ENCODE measurements around the gene MPG. TPM values are rescaled to one million over a fixed set of nuclear protein-coding genes. Genes with fewer than 3 reads are reported as not detected.

Gene MPG
- total RNA-seq, 1 donor from 2014 or later = 31.2 TPM

DNA sequence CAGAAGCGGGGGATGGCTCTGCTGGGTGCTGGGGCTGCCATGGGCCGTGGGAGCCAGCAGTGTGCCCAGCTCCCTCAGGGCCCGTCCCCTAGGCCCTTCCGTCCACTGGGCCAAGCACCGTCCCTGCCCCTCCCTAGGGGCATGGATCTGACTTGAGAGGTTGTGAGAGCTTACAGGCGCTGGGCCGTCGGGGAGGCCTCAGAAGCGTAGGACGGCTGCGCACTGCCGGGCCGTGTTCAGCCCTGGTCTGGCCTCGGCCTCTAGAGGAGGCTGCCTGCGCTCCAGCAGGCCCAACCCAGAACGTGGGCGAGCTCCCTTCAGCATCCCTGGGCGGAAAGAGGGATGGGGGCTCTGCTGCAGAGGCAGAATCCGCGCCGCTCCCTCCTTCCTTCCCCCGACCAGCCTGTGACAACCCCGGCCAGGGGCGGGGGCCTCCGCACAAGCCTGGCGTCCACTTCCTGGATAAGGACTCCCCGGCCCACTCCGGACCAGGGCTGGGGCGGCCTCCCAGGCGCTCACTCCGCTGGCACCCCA lies 685 bp upstream of the MPG start:
- peak; percentile 33 for ATAC-seq
- peak; percentile 77 for DNase-seq
- intact Hi-C loops (cut with micrococcal nuclease) = no loop called here

DNA sequence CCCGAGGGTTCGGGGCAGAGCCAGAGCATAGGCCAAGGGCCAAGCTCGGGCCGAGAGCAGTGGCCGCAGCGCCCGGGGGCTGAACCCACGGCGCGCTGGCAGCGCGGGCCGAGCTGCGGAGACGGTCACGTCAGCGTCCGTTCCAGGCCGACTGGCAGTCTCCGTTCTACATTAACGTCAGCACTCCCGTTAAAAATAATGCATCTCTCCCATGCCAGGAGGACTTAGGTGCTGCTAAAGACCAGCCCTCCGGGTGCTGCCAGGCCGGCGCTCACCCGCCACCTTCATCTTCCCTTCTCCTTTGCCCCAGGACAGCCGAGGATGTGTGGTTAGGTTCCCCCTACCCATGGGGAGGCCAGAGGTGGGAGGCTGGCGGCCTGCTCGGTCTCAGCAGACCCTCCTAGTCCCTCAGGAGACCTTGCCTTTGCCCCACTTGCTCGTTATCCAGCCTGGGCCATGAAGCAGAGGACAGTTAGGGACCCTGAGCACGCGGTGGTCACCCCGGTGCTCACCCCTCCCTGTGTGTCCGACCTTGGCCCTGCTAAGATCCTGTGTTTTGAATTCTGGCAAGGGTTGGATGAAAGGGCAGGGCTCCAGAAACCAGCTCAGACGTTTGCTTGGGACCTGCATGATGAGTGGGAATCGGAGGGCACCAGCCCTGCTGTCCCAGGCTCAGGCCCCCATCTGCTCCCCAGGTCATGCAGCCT lies 572 bp downstream of the MPG start:
- intact Hi-C loops (cut with micrococcal nuclease) = no loop called here
- peak; percentile 76 for DNase-seq
- ATAC-seq = peak; percentile 4

DNA sequence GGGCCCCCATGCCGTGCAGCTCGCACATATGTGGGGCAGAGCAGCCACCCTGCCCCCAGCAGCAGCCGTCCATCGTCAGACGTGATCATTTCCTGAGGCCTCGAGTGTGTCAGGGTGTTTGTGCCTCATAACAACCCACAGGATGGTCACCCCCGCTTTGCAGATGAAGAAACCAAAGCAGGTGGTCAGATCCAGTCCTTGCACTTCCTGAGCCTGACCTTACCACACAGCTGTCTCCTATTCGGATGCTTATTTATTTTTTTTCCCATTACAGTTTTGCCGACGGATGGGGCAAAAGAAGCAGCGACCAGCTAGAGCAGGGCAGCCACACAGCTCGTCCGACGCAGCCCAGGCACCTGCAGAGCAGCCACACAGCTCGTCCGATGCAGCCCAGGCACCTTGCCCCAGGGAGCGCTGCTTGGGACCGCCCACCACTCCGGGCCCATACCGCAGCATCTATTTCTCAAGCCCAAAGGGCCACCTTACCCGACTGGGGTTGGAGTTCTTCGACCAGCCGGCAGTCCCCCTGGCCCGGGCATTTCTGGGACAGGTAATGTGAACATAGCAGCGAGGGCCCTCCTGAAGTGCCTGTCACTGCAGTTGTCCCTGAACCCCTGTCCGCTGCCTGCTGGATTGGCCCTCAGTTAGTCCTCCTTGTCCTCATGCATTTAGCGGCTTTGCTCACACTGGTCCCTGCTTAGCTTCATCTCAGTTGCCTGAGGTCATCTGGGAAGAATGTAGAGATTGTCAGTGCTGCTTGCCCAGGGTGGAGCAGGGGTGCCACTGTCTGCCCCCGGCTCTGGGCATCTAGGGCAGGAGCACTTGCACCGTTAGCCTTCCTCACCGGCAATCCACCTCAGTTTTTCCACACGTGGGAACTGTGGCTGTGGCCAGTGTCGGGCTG lies 1.4 kb downstream of the MPG start:
- DNase-seq (no peak), ATAC-seq (no peak)
- intact Hi-C loops (cut with micrococcal nuclease) = no loop called here

DNA sequence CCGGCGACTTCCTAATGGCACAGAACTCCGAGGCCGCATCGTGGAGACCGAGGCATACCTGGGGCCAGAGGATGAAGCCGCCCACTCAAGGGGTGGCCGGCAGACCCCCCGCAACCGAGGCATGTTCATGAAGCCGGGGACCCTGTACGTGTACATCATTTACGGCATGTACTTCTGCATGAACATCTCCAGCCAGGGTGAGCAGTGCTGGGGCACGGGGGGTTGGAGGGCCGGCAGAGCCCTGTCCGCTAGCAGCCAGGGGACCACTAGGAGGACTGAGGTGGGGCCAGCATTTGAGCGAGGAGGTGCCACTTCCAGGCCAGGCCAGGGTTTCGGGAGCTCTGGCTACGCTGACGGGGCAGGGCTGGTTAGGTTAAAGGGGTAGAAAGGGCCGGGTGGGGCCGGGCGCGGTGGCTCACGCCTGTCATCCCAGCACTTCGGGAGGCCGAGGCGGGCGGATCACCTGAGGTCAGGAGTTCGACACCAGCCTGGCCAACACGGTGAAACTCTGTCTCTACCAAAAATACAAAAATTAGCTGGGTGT lies 5.1 kb downstream of the MPG start:
- no peak for ATAC-seq
- no peak for DNase-seq
- intact Hi-C loops (cut with micrococcal nuclease) = no loop called here

DNA sequence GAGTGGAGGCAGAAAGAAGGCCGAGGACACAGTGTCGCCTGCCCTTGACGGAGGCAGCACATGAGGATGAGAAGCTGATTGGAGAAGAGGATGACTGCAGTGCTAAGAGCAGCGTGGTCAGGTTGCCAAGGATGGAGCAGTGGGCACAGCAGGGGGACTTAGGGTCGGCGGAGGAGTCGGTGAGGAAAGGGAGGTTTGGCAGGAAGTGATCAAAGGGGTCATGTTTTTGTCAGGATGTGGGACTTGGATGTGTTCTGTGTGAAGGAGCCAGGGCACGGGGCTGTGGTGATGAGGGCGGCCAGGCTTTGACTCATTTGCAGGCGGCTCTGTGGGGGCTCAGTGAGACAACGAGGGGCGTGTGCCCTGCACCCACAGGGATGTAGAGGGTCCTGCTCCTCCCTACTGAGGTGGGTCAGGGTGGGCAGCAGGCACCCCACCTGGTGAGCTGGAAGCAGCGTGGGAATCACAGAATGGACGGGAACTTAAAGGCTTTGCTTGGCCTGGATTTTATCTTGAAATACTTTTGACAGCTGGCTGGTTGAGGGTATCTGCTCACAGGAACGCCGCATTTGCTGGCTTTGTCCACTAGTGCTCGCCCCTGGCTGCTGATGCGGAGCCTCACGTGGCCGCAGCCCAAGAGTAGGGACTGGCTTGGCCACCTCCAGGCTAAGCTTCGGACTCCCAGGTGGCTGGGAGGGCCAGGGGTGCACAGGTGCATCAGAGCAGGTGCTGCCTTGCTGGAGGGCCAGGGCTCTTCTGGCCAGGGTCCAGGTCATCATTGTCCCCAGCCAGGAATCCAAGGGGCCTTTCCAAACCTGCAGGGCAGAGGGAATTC lies 6.0 kb downstream of the MPG start:
- DNase-seq (no peak), ATAC-seq (peak; percentile 36)
- intact Hi-C loops (cut with micrococcal nuclease) = no loop called here

DNA sequence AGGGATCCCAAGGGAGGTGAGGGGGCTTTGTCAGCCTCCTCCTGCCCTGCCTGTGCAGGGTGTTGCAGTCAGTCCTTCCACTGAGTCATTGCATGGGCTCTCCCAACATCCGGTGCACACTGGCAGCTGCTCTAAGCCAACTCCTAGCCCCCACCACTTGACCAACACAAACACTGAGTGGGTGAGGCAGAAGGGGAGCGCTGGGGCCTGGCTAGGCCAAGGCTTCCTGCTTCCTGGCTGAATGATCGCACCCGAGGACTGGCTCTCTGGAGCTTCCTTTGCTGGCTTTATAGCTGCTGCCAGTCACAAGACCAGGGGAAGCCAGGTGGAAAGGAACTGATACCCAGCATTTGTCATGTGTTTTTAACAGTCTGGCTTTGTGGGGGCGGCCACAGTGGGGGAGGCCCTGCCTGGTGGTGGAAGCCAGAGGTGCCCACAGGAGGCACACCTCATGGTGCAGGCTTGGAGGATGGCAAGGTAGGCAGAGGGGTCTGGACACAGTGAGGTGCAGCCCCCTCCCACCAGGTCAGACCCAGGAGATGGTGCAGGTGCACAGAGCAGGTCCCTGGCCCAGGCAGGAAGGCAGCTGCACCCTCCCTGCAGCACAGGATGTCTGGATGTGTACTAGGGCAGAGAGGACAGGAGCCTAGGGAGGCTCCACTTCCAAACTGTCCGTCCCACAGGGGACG lies 6.8 kb downstream of the MPG start:
- intact Hi-C loops (cut with micrococcal nuclease) = no loop called here
- ATAC-seq (peak; percentile 77), DNase-seq (peak; percentile 69)

DNA sequence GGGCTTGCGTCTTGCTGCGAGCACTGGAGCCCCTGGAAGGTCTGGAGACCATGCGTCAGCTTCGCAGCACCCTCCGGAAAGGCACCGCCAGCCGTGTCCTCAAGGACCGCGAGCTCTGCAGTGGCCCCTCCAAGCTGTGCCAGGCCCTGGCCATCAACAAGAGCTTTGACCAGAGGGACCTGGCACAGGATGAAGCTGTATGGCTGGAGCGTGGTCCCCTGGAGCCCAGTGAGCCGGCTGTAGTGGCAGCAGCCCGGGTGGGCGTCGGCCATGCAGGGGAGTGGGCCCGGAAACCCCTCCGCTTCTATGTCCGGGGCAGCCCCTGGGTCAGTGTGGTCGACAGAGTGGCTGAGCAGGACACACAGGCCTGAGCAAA lies 7.4 kb downstream of the MPG start:
- DNase-seq (peak; percentile 24), ATAC-seq (no peak)
- intact Hi-C loops (cut with micrococcal nuclease) = no loop called here

DNA sequence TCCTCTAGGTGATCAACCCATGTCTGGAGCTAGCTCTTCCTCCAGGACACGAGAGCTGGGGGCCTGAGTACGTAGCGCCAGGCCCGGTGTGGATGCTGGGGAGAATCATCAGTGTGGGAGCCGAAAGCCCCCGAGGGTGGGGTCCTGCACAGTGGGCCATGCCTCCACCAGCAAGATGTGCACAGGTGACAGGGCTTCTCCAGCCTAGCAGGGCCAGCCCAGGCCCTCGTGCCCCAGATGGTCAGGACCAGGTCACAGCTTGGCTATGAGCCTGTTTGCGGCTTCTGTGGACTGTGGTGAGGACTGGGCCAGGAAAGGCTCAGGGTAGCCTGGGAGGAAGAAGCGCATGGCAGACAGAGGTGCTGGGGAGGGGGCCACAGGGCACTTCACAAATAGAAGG lies 7.8 kb downstream of the MPG start:
- DNase-seq (no peak), ATAC-seq (no peak)
- intact Hi-C loops (cut with micrococcal nuclease) = no loop called here

DNA sequence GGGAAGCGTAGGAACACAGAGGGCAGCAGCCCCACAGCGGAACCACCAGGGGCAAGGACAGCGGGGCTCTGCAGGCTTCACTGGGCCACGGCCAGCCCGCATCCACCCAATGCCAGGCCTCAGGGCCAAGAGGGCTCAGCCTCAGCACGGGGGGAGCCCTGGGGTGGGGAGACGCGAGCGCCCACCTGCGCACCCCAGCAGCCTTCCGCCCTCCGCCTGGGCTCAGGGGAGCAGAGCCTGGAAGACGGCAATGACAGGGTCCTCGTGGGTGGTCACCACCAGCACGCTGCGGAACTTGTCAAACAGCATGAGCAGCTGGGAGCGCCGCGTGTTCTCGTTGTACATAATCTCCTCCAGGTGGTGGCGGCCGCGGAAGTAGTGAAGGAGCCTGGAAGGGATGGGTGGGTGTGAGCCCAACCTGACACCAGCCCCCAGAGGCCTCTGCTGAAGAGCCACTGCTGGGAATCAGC lies 8.5 kb downstream of the MPG start:
- DNase-seq (peak; percentile 33), ATAC-seq (no peak)
- intact Hi-C loops (cut with micrococcal nuclease) = no loop called here

DNA sequence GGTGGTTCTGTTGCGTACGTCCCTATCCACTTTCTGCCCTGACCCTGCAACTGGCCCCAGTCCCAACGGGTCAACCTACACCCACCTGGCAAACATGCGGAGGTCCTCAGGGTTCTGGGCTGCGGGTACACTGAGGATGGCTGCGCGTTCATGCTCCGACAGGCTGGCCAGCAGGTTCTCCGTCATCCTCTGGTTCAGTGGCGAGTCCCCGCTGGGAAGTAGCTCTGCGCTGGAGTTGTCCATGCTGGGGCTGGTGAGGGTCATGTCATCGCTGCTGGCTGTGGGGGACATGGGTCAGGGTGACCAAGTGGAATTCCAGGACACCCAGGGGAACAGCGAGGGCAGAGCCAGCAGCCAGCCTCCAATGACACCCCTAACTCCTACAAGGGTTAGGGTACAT lies 10.6 kb downstream of the MPG start:
- intact Hi-C loops (cut with micrococcal nuclease) = no loop called here
- no peak for DNase-seq

DNA sequence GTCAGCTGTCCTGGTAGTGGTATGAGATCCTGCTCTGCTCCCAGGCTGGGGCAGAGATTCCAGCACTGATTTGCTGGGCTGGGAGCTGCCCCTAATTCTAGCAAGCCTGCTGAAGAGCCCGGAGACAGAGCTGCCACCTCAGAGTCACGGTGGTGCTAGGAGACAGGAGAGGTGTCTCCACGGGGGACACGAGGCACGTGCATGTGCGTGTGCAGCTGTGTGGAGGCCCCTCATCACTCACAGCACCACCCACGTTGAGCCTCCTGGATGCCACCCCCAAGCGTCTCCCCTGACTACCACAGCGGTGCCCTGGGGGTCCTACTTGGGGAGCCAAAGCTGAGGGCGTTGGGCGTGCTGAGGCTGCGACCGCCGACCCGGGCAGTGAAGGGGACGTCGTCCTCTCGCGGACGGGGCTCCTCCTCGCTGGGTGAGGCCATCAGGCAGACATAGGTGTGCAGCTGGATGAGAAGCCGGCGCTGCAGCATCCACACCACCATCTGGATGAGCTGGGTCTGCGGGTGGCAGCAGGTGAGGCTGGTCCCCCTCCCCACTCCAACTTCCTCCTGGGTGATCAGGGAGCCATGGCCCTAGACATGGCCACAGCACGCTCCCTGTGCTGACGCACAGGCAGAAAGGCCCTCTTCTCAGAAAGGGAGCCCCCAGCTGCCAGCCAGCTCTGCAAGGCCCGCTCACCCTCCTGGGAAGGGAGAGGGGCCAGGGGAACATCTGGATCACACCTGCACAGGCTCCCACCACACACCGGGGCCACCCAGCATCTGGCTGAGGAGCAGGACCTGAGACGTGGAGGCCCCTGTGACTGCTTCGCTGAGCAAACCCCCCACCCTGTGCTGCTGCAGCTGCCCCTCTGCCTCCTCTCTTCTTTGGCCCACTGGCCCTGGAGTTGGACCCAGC lies 11.6 kb downstream of the MPG start:
- ATAC-seq (no peak), DNase-seq (peak; percentile 36)
- intact Hi-C loops (cut with micrococcal nuclease) = no loop called here

More for the DNA sequence above, 10.6 kb downstream of the MPG start:
- no peak for ATAC-seq

DNA sequence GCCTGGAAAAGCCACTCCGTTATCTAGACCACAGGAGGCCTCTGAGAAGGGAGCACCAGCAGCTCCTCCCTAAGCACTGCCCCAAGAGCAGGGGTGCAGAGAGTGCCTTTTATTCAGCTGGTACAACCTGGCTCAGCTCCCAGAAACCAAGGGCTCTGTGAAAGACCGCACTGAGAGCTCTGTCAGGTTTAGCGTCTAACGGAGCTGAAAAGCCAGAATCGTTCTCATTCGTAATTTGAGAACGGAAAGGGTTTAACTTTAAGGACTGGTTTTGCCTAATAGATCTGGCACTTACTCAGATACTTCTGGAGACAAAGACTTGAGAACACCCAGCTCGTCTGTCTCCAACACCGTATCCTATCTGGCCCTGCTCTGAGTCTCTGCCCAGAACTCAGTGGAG lies 13.5 kb downstream of the MPG start:
- ATAC-seq (peak; percentile 84), DNase-seq (peak; percentile 63)
- intact Hi-C loops (cut with micrococcal nuclease) = no loop called here

DNA sequence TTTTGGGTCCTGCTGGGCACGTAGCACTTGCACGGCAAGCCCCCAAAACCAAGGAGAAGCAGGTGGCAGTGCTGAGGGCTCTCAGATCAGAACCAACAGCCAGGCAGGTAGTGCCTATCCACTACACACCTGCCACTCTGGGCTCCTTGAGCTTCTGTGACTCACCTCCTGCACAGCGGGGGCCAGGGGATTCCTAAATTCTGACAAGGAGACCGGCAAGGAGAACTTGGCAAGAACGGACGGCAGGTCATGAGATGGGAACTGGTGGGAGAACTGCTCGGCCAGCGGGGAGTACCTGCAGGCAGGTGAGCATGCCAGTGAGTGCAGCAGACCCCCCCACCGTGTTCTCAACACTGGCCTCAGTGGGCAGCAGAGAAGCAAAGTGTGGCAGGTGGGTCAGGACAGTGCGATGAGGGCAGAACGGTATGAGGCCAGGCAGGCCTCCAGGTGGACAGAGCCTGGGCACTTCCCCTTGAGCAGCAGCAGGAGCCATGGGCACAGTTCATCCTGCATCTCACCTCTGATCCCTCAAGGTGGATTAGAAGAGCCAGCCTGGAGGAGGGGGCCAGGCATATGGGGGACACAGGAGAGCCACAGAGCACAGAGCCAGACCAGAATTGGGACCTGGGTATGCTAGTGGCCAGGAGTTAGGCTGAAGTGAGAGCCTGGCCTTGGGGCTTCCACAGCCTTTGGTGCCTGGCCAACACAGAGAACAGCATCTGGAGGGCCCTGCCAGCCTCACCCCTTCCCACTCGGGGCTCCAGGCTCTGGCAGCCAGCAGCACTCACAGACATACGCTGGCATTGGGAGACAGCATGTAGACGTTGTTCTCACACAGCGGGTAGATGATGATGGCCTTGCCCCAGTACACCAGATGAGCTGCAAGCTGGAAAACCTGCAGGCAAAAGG lies 14.7 kb downstream of the MPG start:
- no peak for DNase-seq
- intact Hi-C loops (cut with micrococcal nuclease) = no loop called here
- ATAC-seq = no peak

DNA sequence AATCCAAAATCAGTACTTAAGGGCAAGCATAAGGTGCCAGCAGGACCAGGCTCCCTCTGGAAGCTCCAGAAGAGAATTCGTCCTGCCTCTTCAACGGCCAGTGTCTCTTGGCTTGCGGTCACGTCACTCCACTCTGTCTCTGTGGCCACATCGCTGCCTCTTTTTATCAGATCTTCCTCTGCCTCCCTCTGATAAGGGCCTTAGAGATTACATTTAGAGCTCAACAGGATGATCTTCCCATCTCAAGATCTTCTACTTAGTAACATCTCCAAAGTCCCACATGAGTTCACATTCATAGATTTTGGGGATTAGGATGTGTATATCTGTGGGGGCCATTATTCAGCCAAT lies 16.9 kb downstream of the MPG start:
- DNase-seq (no peak), ATAC-seq (no peak)
- intact Hi-C loops (cut with micrococcal nuclease) = no loop called here

DNA sequence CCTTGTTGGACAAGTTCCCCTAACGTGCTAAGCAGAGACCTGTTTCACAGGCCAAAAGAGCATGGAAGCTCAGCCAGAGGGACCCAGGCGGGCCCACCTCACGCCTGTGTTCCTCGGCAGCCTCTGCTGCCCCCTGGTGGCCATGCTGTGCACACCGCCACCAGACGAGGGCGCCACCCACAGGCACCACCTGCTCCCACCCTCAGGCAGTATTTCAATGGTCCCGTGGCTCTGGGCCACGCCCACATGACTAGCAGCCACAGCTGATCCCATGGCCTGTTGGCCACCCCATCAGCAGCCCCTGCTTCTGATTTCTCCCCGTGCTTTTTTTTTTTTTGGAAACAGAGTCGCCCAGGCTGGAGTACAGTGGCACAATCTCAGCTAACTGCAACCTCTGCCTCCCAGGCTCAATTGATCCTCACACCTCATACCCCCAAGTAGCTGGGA lies 18.9 kb downstream of the MPG start:
- DNase-seq (peak; percentile 94), ATAC-seq (peak; percentile 84)
- intact Hi-C loops (cut with micrococcal nuclease) = no loop called here

DNA sequence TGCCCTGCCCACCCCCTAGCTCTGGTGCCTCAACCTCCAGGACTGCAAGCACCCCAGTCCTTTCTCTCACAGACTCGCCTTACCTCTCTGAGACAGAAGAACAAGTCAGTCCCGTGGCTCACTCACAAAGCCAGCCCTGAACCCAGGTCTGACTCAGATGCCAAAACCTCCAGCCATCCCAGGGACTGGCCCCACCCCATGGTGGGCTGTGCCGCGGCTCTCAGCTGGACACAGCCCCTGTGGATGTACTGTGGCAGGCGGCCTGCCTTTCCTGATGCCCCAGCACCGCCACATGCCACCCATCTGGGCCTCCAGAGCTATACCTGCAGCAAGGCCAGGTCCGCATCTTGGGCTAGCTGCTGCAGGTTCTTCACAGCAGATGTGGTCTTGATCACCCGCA lies 19.8 kb downstream of the MPG start:
- ATAC-seq (no peak), DNase-seq (no peak)
- intact Hi-C loops (cut with micrococcal nuclease) = no loop called here

DNA sequence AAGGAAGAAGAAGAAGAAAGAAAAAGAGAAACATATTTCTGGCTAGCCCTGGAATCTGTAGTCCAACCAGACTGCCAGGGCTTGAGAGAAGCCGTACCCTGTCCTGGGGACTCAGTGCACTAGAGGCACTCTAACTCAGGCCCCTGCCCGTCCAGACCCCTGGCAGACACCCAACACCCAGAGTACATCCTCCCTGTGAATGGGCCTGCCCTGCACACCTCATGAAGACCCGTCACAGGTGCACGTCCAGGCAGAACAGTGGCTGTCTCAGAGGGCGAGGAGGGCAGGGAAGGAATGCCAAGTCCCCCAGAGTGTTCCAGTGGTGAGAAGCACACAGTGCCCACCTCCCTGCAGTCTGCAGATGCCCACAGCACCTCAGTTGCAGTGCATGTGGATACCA lies 23.0 kb downstream of the MPG start:
- DNase-seq (no peak), ATAC-seq (no peak)
- intact Hi-C loops (cut with micrococcal nuclease) = no loop called here
